K562 (cell line): ENCODE results near the gene HPSE2. TPM values are rescaled to one million over a fixed set of nuclear protein-coding genes. Genes with fewer than 3 reads are reported as not detected.

ENCODE experiments used
- ARNT ChIP-seq, 2 experiments: fragments of 450-650 bp; IDR thresholded peaks; 2 replicates each; pipeline ENCODE4 v1.6.1; 2016; ENCODE audit warnings: mild to moderate bottlenecking in 1 of 2
- BRF2 ChIP-seq: IDR thresholded peaks from 3 replicates; pipeline ENCODE4 v1.6.1; 2011; ENCODE audit warnings: borderline replicate concordance, mild to moderate bottlenecking; ENCODE audit not compliant: insufficient read length, insufficient read depth
- C11orf30 ChIP-seq: fragments of 450-650 bp; IDR thresholded peaks from 2 replicates; pipeline ENCODE4 v1.6.1; 2016; ENCODE audit warnings: low read depth, mild to moderate bottlenecking
- CBFA2T2 ChIP-seq: fragments of 450-650 bp; conservative IDR thresholded peaks from 2 replicates; pipeline ENCODE4 v1.6.1; 2017; ENCODE audit warnings: mild to moderate bottlenecking
- CCNT2 ChIP-seq: IDR thresholded peaks from 2 replicates; pipeline ENCODE4 v1.6.1; 2011; ENCODE audit warnings: borderline replicate concordance, low read depth, mild to moderate bottlenecking, moderate library complexity, mixed read lengths, low read length; ENCODE audit not compliant: insufficient read length; ENCODE audit errors: extremely low read depth
- COPS2 ChIP-seq: fragments of 450-650 bp; conservative IDR thresholded peaks from 2 replicates; pipeline ENCODE4 v1.6.1; 2016; ENCODE audit warnings: mild to moderate bottlenecking, moderate library complexity
- FOXA3 ChIP-seq, 2 experiments: fragments of 450-650 bp in 1 of 2; sonication (generic) in 1 of 2; formaldehyde crosslinking; IDR thresholded peaks in 1 of 2; conservative IDR thresholded peaks in 1 of 2; 2 replicates each; pipeline versions ENCODE4 v1.4.0 to v1.8.0; 2020 to 2022; ENCODE audit warnings: mild to moderate bottlenecking in 2 of 2, missing genetic modification reagents in 1 of 2
- GATA2 ChIP-seq: sonication (generic); formaldehyde crosslinking; IDR thresholded peaks from 2 replicates; pipeline ENCODE4 v1.4.0; 2020; ENCODE audit warnings: mild to moderate bottlenecking, missing genetic modification reagents
- HDAC8 ChIP-seq: fragments of 450-650 bp; IDR thresholded peaks from 2 replicates; pipeline ENCODE4 v1.6.1; 2016; ENCODE audit warnings: mild to moderate bottlenecking, missing genetic modification characterization, moderate library complexity, missing compliant biosample characterization
- HLTF ChIP-seq: fragments of 450-650 bp; IDR thresholded peaks from 2 replicates; pipeline ENCODE4 v1.6.1; 2016
- IRF2 ChIP-seq: sonication (generic); formaldehyde crosslinking; IDR thresholded peaks from 2 replicates; pipeline ENCODE4 v1.8.1; 2022; ENCODE audit warnings: mild to moderate bottlenecking, missing genetic modification reagents
- KDM2B ChIP-seq: fragments of 250-450 bp; sonication (Bioruptor Pico); IDR thresholded peaks from 2 replicates; pipeline ENCODE4 v1.8.0; 2021; ENCODE audit warnings: mild to moderate bottlenecking, moderate library complexity
- MTA2 ChIP-seq: fragments of 450-650 bp; IDR thresholded peaks from 2 replicates; pipeline ENCODE4 v1.6.1; 2016; ENCODE audit warnings: low read depth
- NBN ChIP-seq: fragments of 450-650 bp; IDR thresholded peaks from 2 replicates; pipeline ENCODE4 v1.6.1; 2016; ENCODE audit warnings: low read depth, mild to moderate bottlenecking
- NUFIP1 ChIP-seq: fragments of 450-650 bp; IDR thresholded peaks from 2 replicates; pipeline ENCODE4 v1.6.1; 2018; ENCODE audit not compliant: partially characterized antibody
- PTTG1 ChIP-seq: fragments of 450-650 bp; IDR thresholded peaks from 2 replicates; pipeline ENCODE4 v1.6.1; 2016; ENCODE audit warnings: low read depth, mild to moderate bottlenecking, missing genetic modification characterization, missing compliant biosample characterization
- RAD21 ChIP-seq, 2 experiments: fragments of 250-450 bp in 1 of 2; fragments of 450-650 bp in 1 of 2; sonication (Bioruptor Pico) in 1 of 2; formaldehyde crosslinking in 1 of 2; IDR thresholded peaks in 1 of 2; conservative IDR thresholded peaks in 1 of 2; 2 replicates each; pipeline versions ENCODE4 v1.4.0 to v1.8.0; 2020 to 2022; ENCODE audit warnings: mild to moderate bottlenecking in 2 of 2, moderate library complexity in 1 of 2
- RB1 ChIP-seq: fragments of 450-650 bp; IDR thresholded peaks from 2 replicates; pipeline ENCODE4 v1.6.1; 2017; ENCODE audit warnings: low read depth, mild to moderate bottlenecking
- RBM15 ChIP-seq: fragments of 200-400 bp; formaldehyde crosslinking; IDR thresholded peaks from 2 replicates; pipeline ENCODE4 v1.6.1; 2018; ENCODE audit warnings: mild to moderate bottlenecking, low read length, moderate library complexity; ENCODE audit not compliant: insufficient read depth
- RNF2 ChIP-seq: sonication (generic); IDR thresholded peaks from 2 replicates; pipeline ENCODE4 v1.6.1; 2016
- SAFB2 ChIP-seq: fragments of 200-400 bp; formaldehyde crosslinking; IDR thresholded peaks from 2 replicates; pipeline ENCODE4 v1.6.1; 2018; ENCODE audit warnings: borderline replicate concordance, low read length, low read depth, moderate library complexity; ENCODE audit not compliant: severe bottlenecking
- SMC3 ChIP-seq: conservative IDR thresholded peaks from 2 replicates; pipeline ENCODE4 v1.6.1; 2011; ENCODE audit warnings: low read depth, low read length, improper control_type of control experiment; ENCODE audit not compliant: insufficient read depth
- SP1 ChIP-seq: sonication (generic); formaldehyde crosslinking; IDR thresholded peaks from 2 replicates; pipeline ENCODE4 v1.8.1; 2022; ENCODE audit warnings: mild to moderate bottlenecking, missing genetic modification reagents
- TCF7 ChIP-seq: sonication (generic); IDR thresholded peaks from 2 replicates; pipeline ENCODE4 v1.6.1; 2016; ENCODE audit warnings: antibody characterized with exemption, borderline replicate concordance
- TSC22D4 ChIP-seq: fragments of 450-650 bp; IDR thresholded peaks from 2 replicates; pipeline ENCODE4 v1.6.1; 2016; ENCODE audit warnings: missing genetic modification characterization, missing biosample characterization, control low read depth
- VEZF1 ChIP-seq: fragments of 200-800 bp; sonication (Bioruptor generic); IDR thresholded peaks from 2 replicates; pipeline ENCODE4 v1.6.1; 2017; ENCODE audit warnings: missing genetic modification characterization, missing compliant biosample characterization
- ZNF316 ChIP-seq: fragments of 450-650 bp; IDR thresholded peaks from 2 replicates; pipeline ENCODE4 v1.6.1; 2016
- ZNF785 ChIP-seq: fragments of 250-450 bp; sonication (Bioruptor Pico); IDR thresholded peaks from 2 replicates; pipeline ENCODE4 v1.4.0; 2020; ENCODE audit warnings: mild to moderate bottlenecking
- polyA plus RNA-seq, 8 experiments: library from polyadenylated mRNA; depleted of rRNA in 4 of 8; stranded (reverse) in 5 of 8; unstranded in 3 of 8; fragments of >200 nt; fragmentation: Nextera tagmentation in 2 of 8; fragmentation: Illumina TruSeq in 1 of 8; extraction: Ambion mirVana in 2 of 8; extraction: Trizol in 1 of 8; gene quantifications; 2 replicates each; pipeline versions ENCODE4 v1.2.1 to v1.2.3, GENCODE V29; 2011 to 2014; ENCODE audit warnings: inconsistent platforms in 1 of 8, missing spikeins in 1 of 8
- total RNA-seq, 7 experiments: library from RNA; depleted of rRNA in 6 of 7; stranded (reverse); fragments of >200 nt in 6 of 7; fragmentation: Illumina TruSeq in 2 of 7; extraction: Trizol in 2 of 7; gene quantifications; 2 replicates each; pipeline versions ENCODE4 v1.2.1 to v1.2.3, GENCODE V29; 2011 to 2021; ENCODE audit warnings: low replicate concordance in 1 of 7

The HPSE2 gene
- total and polyA plus RNA-seq, 9 of the 15 experiments (the other 6 are each of a cell fraction or from before 2014, with no cell fraction given): 0.03 to 0.10 (median 0.04) TPM; not detected in 2

GRCh38 chr10:98458809-98459784 lies 776.6 kb downstream of the HPSE2 start (continued):
- TF ChIP-seq ARNT (IDR thresholded peaks at IDR 0.05) (no peak), FOXA3 (CRISPR knock-in tag; conservative IDR thresholded peaks at IDR 0.05 in 1 of 2, IDR thresholded peaks at IDR 0.05 in 1 of 2) (no peak), RNF2 (no peak), RB1 (no peak), KDM2B (CRISPR knock-in tag) (no peak), IRF2 (CRISPR knock-in tag) (no peak), SMC3 (no peak), SAFB2 (no peak), RAD21 (CRISPR knock-in tag; conservative IDR thresholded peaks at IDR 0.05 in 1 of 2, IDR thresholded peaks at IDR 0.05 in 1 of 2) (no peak), C11orf30 (no peak), SP1 (CRISPR knock-in tag) (peak; percentile 67; the same call in 1 of the 2 replicates), CCNT2 (peak; percentile 34), VEZF1 (CRISPR knock-in tag) (no peak; the same call in 1 of the 2 replicates), MTA2 (peak; percentile 66), CBFA2T2 (peak; percentile 89), RBM15 (no peak), HDAC8 (tag) (no peak), BRF2 (no peak), TCF7 (peak; percentile 99), COPS2 (no peak), GATA2 (CRISPR knock-in tag) (peak; percentile 56; the same call in 1 of the 2 replicates), PTTG1 (tag) (no peak), TSC22D4 (tag) (no peak), NUFIP1 (no peak), ZNF316 (0 out of 2 replicates have a peak, but pooled peaks have one; percentile 3), NBN (0 out of 2 replicates have a peak, but pooled peaks have one; percentile 35), HLTF (no peak), ZNF785 (CRISPR knock-in tag) (no peak)
